ENCODE results near the gene GPR137. TPM values are rescaled to one million over a fixed set of nuclear protein-coding genes. Genes with fewer than 3 reads are reported as not detected.

The GPR137 gene
- total and polyA plus RNA-seq, 7 experiments from 2014 or later, result 4.9 to 45.9 (median 30.8) TPM

DNA sequence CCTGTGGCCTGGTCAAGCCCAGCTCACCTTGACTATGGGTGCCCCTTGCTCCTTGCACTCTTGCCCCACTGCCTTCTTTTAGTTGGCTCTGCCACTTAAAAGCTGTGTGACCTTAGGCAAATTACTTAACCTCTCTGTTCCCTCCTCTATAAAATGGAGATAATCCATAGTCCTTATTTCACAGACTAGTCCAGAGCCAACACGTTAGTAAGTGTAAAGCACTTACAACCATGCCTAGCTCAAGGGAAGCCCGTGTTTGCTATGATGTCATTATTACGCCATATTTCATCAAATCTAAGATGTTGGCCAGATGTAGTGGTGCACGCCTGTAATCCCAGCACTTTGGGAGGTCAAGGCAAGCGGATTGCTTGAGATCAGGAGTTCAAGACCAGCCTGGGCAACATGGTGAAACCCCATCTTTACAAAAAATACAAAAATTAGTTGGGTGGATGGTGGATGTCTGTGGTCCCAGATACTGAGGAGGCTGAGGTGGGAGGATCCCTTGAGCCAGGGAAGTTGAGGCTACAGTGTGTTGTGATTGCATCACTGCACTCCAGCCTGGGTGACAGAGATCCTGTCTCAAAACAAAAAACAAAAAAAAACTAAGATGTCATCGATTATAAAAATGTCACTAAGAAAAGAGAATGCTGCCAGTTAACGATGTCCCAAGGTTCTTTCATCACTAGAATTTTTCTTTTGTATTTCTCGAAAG, 52.0 kb downstream of the GPR137 start:
- H3K9me3 Mint-ChIP-seq, result no peaks in the 10 kb centered on the region
- H3K4me3 Mint-ChIP-seq, result peak overlapping the region in 2 of 10 donors; percentile 32 to 54
- H3K4me1 ChIP-seq (ENCODE audit: control insufficient read depth in 2 of 2, insufficient read depth in 2 of 2, low read length in 2 of 2), result peaks cover 29 to 30% of the 10 kb centered on the region in 2 donors
- peak overlapping the region in 7 of 9 donors; percentile 14 to 78 (median 54) for H3K27ac Mint-ChIP-seq
- H3K36me3 Mint-ChIP-seq, result peaks cover 0 to 12% (median 9%) of the 10 kb centered on the region in 5 donors
- POLR2A ChIA-PET, result interaction anchor here (0.7 to 2.5 kb wide), 2 partner anchors 20 to 120 kb away, joined by 4 to 15 read pairs; partner anchors contain the start of genes PRDX5 and TRMT112
- peaks cover 0 to 11% (median 4%) of the 10 kb centered on the region in 3 experiments for H3K36me3 ChIP-seq (ENCODE audit: control insufficient read depth in 2 of 3, insufficient read depth in 3 of 3, low read length in 3 of 3)
- H3K27ac ChIP-seq (ENCODE audit: low read depth, low read length), result no peak overlapping the region
- peaks cover 17 to 46% (median 26%) of the 10 kb centered on the region in 7 donors for H3K4me1 Mint-ChIP-seq
- H3K4me3 ChIP-seq (ENCODE audit: low read length), result no peak overlapping the region
- peaks cover 0 to 2% (median 0%) of the 10 kb centered on the region in 5 donors for H3K27me3 Mint-ChIP-seq
- no peaks in the 10 kb centered on the region for H3K27me3 ChIP-seq (ENCODE audit: control insufficient read depth in 2 of 2, insufficient read depth in 2 of 2, low read length in 2 of 2)
- intact Hi-C loops (cut with micrococcal nuclease), result no loop called here
- CTCF ChIA-PET, result interaction anchor here (0.6 to 1.5 kb wide), 5 partner anchors 13 to 351 kb away, joined by 3 to 5 read pairs (median 3); partner anchors contain the start of gene TRMT112
- H3K9me3 ChIP-seq (ENCODE audit: control insufficient read depth in 2 of 3, low read length in 3 of 3), result no peaks in the 10 kb centered on the region
- no peak for ATAC-seq
- DNase-seq, result no peak

DNA sequence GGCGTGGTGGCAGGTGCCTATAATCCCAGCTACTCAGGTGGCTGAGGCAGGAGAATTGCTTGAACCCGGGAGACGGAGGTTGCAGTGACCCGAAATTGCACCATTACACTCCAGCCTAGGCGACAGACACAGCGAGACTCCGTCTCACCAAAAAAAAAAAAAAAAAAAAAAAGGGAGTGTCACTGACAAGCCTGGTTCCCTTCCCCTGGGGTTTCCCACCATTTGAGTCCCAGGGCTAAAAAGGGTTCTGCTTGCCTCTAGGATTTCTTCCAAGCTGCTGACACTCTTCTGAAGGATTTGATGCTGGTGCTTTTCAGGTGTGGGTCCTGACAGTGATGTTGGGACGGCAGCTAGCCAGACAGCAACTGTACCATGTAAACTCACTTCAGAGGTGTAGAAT, 53.1 kb downstream of the GPR137 start:
- intact Hi-C loops (cut with micrococcal nuclease), result no loop called here
- Histone ChIP-seq H3K27me3 (ENCODE audit: control insufficient read depth in 2 of 2, insufficient read depth in 2 of 2, low read length in 2 of 2) (no peaks in the 10 kb centered on the region), H3K27ac (ENCODE audit: low read depth, low read length) (peak overlapping the region; percentile 89), H3K9me3 (ENCODE audit: control insufficient read depth in 2 of 3, low read length in 3 of 3) (no peaks in the 10 kb centered on the region), H3K4me1 (ENCODE audit: control insufficient read depth in 2 of 2, insufficient read depth in 2 of 2, low read length in 2 of 2) (peaks cover 29 to 30% of the 10 kb centered on the region in 2 donors), H3K36me3 (ENCODE audit: control insufficient read depth in 2 of 3, insufficient read depth in 3 of 3, low read length in 3 of 3) (peaks cover 0 to 20% (median 4%) of the 10 kb centered on the region in 3 experiments), H3K4me3 (ENCODE audit: low read length) (no peak overlapping the region)
- peak overlapping the region; percentile 88 to 98 (median 94) for H3K27ac Mint-ChIP-seq
- H3K9me3 Mint-ChIP-seq, result no peaks in the 10 kb centered on the region
- peak overlapping the region; percentile 81 to 91 (median 88) for H3K4me3 Mint-ChIP-seq
- POLR2A ChIA-PET, result interaction anchor here (1.0 to 3.3 kb wide), 3 partner anchors 10 to 132 kb away, joined by 3 to 15 read pairs (median 12); partner anchors contain the start of genes FERMT3, PRDX5 and TRMT112
- ATAC-seq (no peak), DNase-seq (no peak)
- peaks cover 17 to 49% (median 26%) of the 10 kb centered on the region in 7 donors for H3K4me1 Mint-ChIP-seq
- H3K27me3 Mint-ChIP-seq, result peaks cover 0 to 2% (median 0%) of the 10 kb centered on the region in 5 donors
- CTCF ChIA-PET, result interaction anchor here (1.1 to 1.3 kb wide), 2 partner anchors 22 to 34 kb away, joined by 3 read pairs; no protein-coding TSS in a partner anchor
- H3K36me3 Mint-ChIP-seq, result peaks cover 0 to 11% (median 9%) of the 10 kb centered on the region in 5 donors

Other genes starting within 250 kb of the GPR137 start
- gene FLRT1, start 249.9 kb upstream of the GPR137 start, total RNA-seq, result not detected
- under 1 TPM; 0.05 to 0.12 TPM for gene FLRT1, start 249.9 kb upstream of the GPR137 start, polyA plus RNA-seq
- gene MACROD1, start 119.7 kb upstream of the GPR137 start, total RNA-seq, result 10 to 100 TPM in 2 of 5 experiments, 1 to 10 TPM in 3; 5.4 to 12.4 (median 8.7) TPM
- gene MACROD1, start 119.7 kb upstream of the GPR137 start, polyA plus RNA-seq, result 10 to 100 TPM in 1 of 2 donors, 1 to 10 TPM in 1; 9.7 to 16.2 TPM
- gene STIP1, start 99.7 kb upstream of the GPR137 start, total RNA-seq, result 100 to 1,000 TPM in 1 of 5 experiments, 10 to 100 TPM in 4; 45.1 to 243 (median 88.8) TPM
- 100 to 1,000 TPM in 1 of 2 donors, 10 to 100 TPM in 1; 56.6 to 123 TPM for gene STIP1, start 99.7 kb upstream of the GPR137 start, polyA plus RNA-seq
- 100 to 1,000 TPM in 4 of 5 experiments, 10 to 100 TPM in 1; 77.1 to 209 (median 120) TPM for gene FERMT3, start 79.1 kb upstream of the GPR137 start, total RNA-seq
- 100 to 1,000 TPM; 119 to 186 TPM for gene FERMT3, start 79.1 kb upstream of the GPR137 start, polyA plus RNA-seq
- gene TRPT1, start 59.7 kb upstream of the GPR137 start, total RNA-seq, result 10 to 100 TPM; 24.0 to 53.0 (median 27.2) TPM
- 10 to 100 TPM; 50.0 to 53.7 TPM for gene TRPT1, start 59.7 kb upstream of the GPR137 start, polyA plus RNA-seq
- gene NUDT22, start 59.6 kb upstream of the GPR137 start, total RNA-seq, result 10 to 100 TPM; 47.8 to 94.0 (median 78.3) TPM
- gene NUDT22, start 59.6 kb upstream of the GPR137 start, polyA plus RNA-seq, result 10 to 100 TPM; 40.7 to 51.2 TPM
- gene DNAJC4, start 55.3 kb upstream of the GPR137 start, total RNA-seq, result 10 to 100 TPM; 39.3 to 61.7 (median 47.4) TPM
- gene DNAJC4, start 55.3 kb upstream of the GPR137 start, polyA plus RNA-seq, result 10 to 100 TPM; 24.3 to 26.7 TPM
- gene VEGFB, start 51.3 kb upstream of the GPR137 start, total RNA-seq, result 10 to 100 TPM; 30.6 to 99.5 (median 88.0) TPM
- 10 to 100 TPM; 12.9 to 15.3 TPM for gene VEGFB, start 51.3 kb upstream of the GPR137 start, polyA plus RNA-seq
- gene FKBP2, start 44.8 kb upstream of the GPR137 start, total RNA-seq, result 10 to 100 TPM; 20.3 to 46.6 (median 33.5) TPM
- 10 to 100 TPM; 61.8 to 81.4 TPM for gene FKBP2, start 44.8 kb upstream of the GPR137 start, polyA plus RNA-seq
- gene PPP1R14B, start 38.9 kb upstream of the GPR137 start, total RNA-seq, result 100 to 1,000 TPM in 1 of 5 experiments, 10 to 100 TPM in 4; 20.1 to 116 (median 26.0) TPM
- gene PPP1R14B, start 38.9 kb upstream of the GPR137 start, polyA plus RNA-seq, result 10 to 100 TPM; 23.9 to 29.5 TPM
- 10 to 100 TPM in 2 of 5 experiments, 1 to 10 TPM in 3; 3.3 to 12.1 (median 8.1) TPM for gene PLCB3, start 34.3 kb upstream of the GPR137 start, total RNA-seq
- gene PLCB3, start 34.3 kb upstream of the GPR137 start, polyA plus RNA-seq, result under 1 TPM; 0.19 to 0.81 TPM
- 10 to 100 TPM; 17.5 to 41.1 (median 22.7) TPM for gene BAD, start 1.2 kb upstream of the GPR137 start, total RNA-seq
- gene BAD, start 1.2 kb upstream of the GPR137 start, polyA plus RNA-seq, result 10 to 100 TPM; 40.3 TPM
- gene KCNK4, start 5.5 kb downstream of the GPR137 start, total RNA-seq, result under 1 TPM in 1 of 5 experiments, not detected in 4; 0.42 TPM
- not detected for gene KCNK4, start 5.5 kb downstream of the GPR137 start, polyA plus RNA-seq
- gene CATSPERZ, start 14.5 kb downstream of the GPR137 start, total RNA-seq, result under 1 TPM in 1 of 5 experiments, not detected in 4; 0.60 TPM
- gene CATSPERZ, start 14.5 kb downstream of the GPR137 start, polyA plus RNA-seq, result not detected
- 10 to 100 TPM; 23.7 to 42.0 (median 27.9) TPM for gene ESRRA, start 19.7 kb downstream of the GPR137 start, total RNA-seq
- 10 to 100 TPM in 1 of 2 donors, 1 to 10 TPM in 1; 5.3 to 12.9 TPM for gene ESRRA, start 19.7 kb downstream of the GPR137 start, polyA plus RNA-seq
- 100 to 1,000 TPM in 4 of 5 experiments, 10 to 100 TPM in 1; 90.9 to 208 (median 152) TPM for gene TRMT112, start 31.7 kb downstream of the GPR137 start, total RNA-seq
- 100 to 1,000 TPM; 527 to 613 TPM for gene TRMT112, start 31.7 kb downstream of the GPR137 start, polyA plus RNA-seq
- gene PRDX5, start 32.3 kb downstream of the GPR137 start, total RNA-seq, result 10 to 100 TPM; 41.4 to 99.2 (median 55.2) TPM
- gene PRDX5, start 32.3 kb downstream of the GPR137 start, polyA plus RNA-seq, result 100 to 1,000 TPM; 184 to 195 TPM
- gene CCDC88B, start 54.4 kb downstream of the GPR137 start, total RNA-seq, result 100 to 1,000 TPM in 3 of 5 experiments, 10 to 100 TPM in 2; 73.4 to 182 (median 116) TPM
- gene CCDC88B, start 54.4 kb downstream of the GPR137 start, polyA plus RNA-seq, result 10 to 100 TPM; 12.8 to 35.1 TPM
- gene RPS6KA4, start 73.3 kb downstream of the GPR137 start, total RNA-seq, result 10 to 100 TPM; 14.2 to 35.7 (median 27.9) TPM
- 1 to 10 TPM; 4.6 to 7.7 TPM for gene RPS6KA4, start 73.3 kb downstream of the GPR137 start, polyA plus RNA-seq